COR-L47 (cell line): ENCODE data around the gene KIF2C.
"Not testable (repeated sequence)": the region's sequence is repeated elsewhere in the genome, so short reads cannot be mapped to it uniquely, and the experiment has no call there.

ENCODE experiments used
- DNase-seq: peaks from one replicate; lab custom pipeline; 2025; lab: John Stamatoyannopoulos, UW

KIF2C gene

GRCh38 chr1:44812822-44813543, 73.3 kb downstream of the KIF2C start:
- no peak for DNase-seq

GRCh38 chr1:44815926-44816325, 76.3 kb downstream of the KIF2C start:
- not testable (repeated sequence) for DNase-seq

- DNase-seq, result no peak
These were observed 77.7 kb downstream of the KIF2C start for GRCh38 chr1:44817307-44817706.
